IMR-90 (cell line): ENCODE results near the gene PBX3. TPM values are rescaled to one million over a fixed set of nuclear protein-coding genes. Genes with fewer than 3 reads are reported as not detected.

Experiments
- ATAC-seq: fragments of 200-7000 bp; cut with Tn5 transposase; 2 replicates; pipeline ENCODE4 v1.9.1; 2020; ENCODE audit warnings: low read depth, mild to moderate bottlenecking, moderate library complexity
- BruUV-seq: library from RNA; stranded (reverse); fragments of 400-500 nt; replicated peaks from 2 replicates; lab custom pipeline; 2021; lab: Mats Ljungman, UMichigan
- CTCF ChIA-PET: fragments of 300-600 bp; formaldehyde crosslinking; extraction: SDS; loops from one replicate; lab custom pipeline; 2021; ENCODE audit warnings: antibody characterized with exemption; lab: Yijun Ruan, JAX
- POLR2A ChIA-PET: fragments of 300-600 bp; sonication (Branson Sonifier 250); formaldehyde crosslinking; loops from one replicate; lab custom pipeline; 2022; ENCODE audit warnings: antibody characterized with exemption; ENCODE audit not compliant: unreplicated experiment; lab: Charles Lee
- DNase-seq: peaks from one replicate; pipeline ENCODE4 v3.0.0; 2013
- H2AFZ ChIP-seq: replicated peaks from 2 replicates; pipeline ENCODE3; 2013; ENCODE audit warnings: low read length, mild to moderate bottlenecking; ENCODE audit not compliant: poor library complexity
- H2AK5ac ChIP-seq: 2 replicates; pipeline ENCODE4 v1.6.1; 2013; ENCODE audit warnings: low read depth, low read length, inconsistent platforms
- H2AK9ac ChIP-seq: replicated peaks from 2 replicates; pipeline ENCODE3; 2013; ENCODE audit warnings: mild to moderate bottlenecking, low read depth, low read length, moderate library complexity; ENCODE audit not compliant: poor library complexity
- H2BK120ac ChIP-seq: 2 replicates; pipeline ENCODE4 v1.6.1; 2013; ENCODE audit warnings: low read depth, low read length, inconsistent platforms
- H2BK15ac ChIP-seq: 3 replicates; pipeline ENCODE4 v1.6.1; 2013; ENCODE audit warnings: low read depth, low read length, inconsistent platforms
- H2BK20ac ChIP-seq: 2 replicates; pipeline ENCODE4 v1.6.1; 2013; ENCODE audit warnings: low read depth, mild to moderate bottlenecking, inconsistent platforms, low read length, moderate library complexity
- H2BK5ac ChIP-seq: 2 replicates; pipeline ENCODE4 v1.6.1; 2013; ENCODE audit warnings: mild to moderate bottlenecking, low read depth, low read length, inconsistent platforms; ENCODE audit not compliant: poor library complexity, severe bottlenecking
- H3K14ac ChIP-seq: replicated peaks from 2 replicates; pipeline ENCODE4 v1.6.1; 2013; ENCODE audit warnings: low read depth, low read length, inconsistent platforms
- H3K18ac ChIP-seq: 2 replicates; pipeline ENCODE4 v1.6.1; 2013; ENCODE audit warnings: low read depth, low read length, control low read depth
- H3K23ac ChIP-seq: 2 replicates; pipeline ENCODE4 v1.6.1; 2013; ENCODE audit warnings: low read depth, low read length, inconsistent platforms
- H3K27ac ChIP-seq: 2 replicates; pipeline ENCODE4 v1.5.1; 2013; ENCODE audit warnings: mild to moderate bottlenecking, control low read depth, low read length; ENCODE audit not compliant: insufficient read depth
- H3K27me3 ChIP-seq: 2 replicates; pipeline ENCODE4 v1.6.1; 2013; ENCODE audit warnings: low read length; ENCODE audit not compliant: control insufficient read depth, insufficient read depth
- H3K36me3 ChIP-seq: 2 replicates; pipeline ENCODE4 v1.6.1; 2013; ENCODE audit warnings: low read length, mixed read lengths; ENCODE audit not compliant: control insufficient read depth, insufficient read depth
- H3K4ac ChIP-seq: 2 replicates; pipeline ENCODE4 v1.6.1; 2013; ENCODE audit warnings: low read depth, low read length, inconsistent platforms
- H3K4me1 ChIP-seq: 2 replicates; pipeline ENCODE4 v1.6.1; 2013; ENCODE audit warnings: low read length, mixed read lengths; ENCODE audit not compliant: control insufficient read depth, insufficient read depth
- H3K4me2 ChIP-seq: 2 replicates; pipeline ENCODE4 v1.6.1; 2013; ENCODE audit warnings: low read depth, mild to moderate bottlenecking, control low read depth, low read length, moderate library complexity
- H3K4me3 ChIP-seq: 2 replicates; pipeline ENCODE4 v1.5.1; 2013; ENCODE audit warnings: low read depth, mild to moderate bottlenecking, control low read depth, low read length, moderate library complexity; ENCODE audit not compliant: insufficient read depth
- H3K56ac ChIP-seq: 2 replicates; pipeline ENCODE4 v1.6.1; 2013; ENCODE audit warnings: low read length, inconsistent platforms; ENCODE audit not compliant: insufficient read depth; ENCODE audit errors: extremely low read depth
- H3K79me1 ChIP-seq, 2 experiments: 2 replicates each; pipeline ENCODE4 v1.6.1; 2013; ENCODE audit warnings: low read length in 2 of 2, inconsistent platforms in 1 of 2, low read depth in 1 of 2
- H3K9ac ChIP-seq: 2 replicates; pipeline ENCODE4 v1.6.1; 2013; ENCODE audit warnings: low read depth, low read length, control low read depth
- H3K9me1 ChIP-seq: 2 replicates; pipeline ENCODE4 v1.6.1; 2013; ENCODE audit warnings: low read length, inconsistent platforms; ENCODE audit not compliant: insufficient read depth
- H3K9me3 ChIP-seq: 2 replicates; pipeline ENCODE4 v1.6.1; 2013; ENCODE audit warnings: low read length; ENCODE audit not compliant: control insufficient read depth, insufficient read depth
- H4K20me1 ChIP-seq: 2 replicates; pipeline ENCODE4 v1.6.1; 2013; ENCODE audit warnings: low read length, inconsistent platforms; ENCODE audit not compliant: insufficient read depth
- H4K5ac ChIP-seq: 2 replicates; pipeline ENCODE4 v1.6.1; 2013; ENCODE audit warnings: mild to moderate bottlenecking, low read depth, low read length, control low read depth
- H4K8ac ChIP-seq, 2 experiments: 2 replicates each; pipeline ENCODE4 v1.6.1; 2013; ENCODE audit warnings: low read depth in 2 of 2, low read length in 2 of 2, control low read depth in 1 of 2, inconsistent platforms in 1 of 2
- H4K91ac ChIP-seq: 2 replicates; pipeline ENCODE4 v1.6.1; 2013; ENCODE audit warnings: low read depth, low read length, inconsistent platforms; ENCODE audit not compliant: insufficient read depth
- BHLHE40 ChIP-seq: fragments of 150-350 bp; IDR thresholded peaks from 2 replicates; pipeline ENCODE4 v1.6.1; 2016; ENCODE audit warnings: mild to moderate bottlenecking, low read depth, low read length
- CEBPB ChIP-seq: IDR thresholded peaks from 2 replicates; pipeline ENCODE4 v1.6.1; 2012; ENCODE audit warnings: low read depth, low read length, improper control_type of control experiment
- CHD1 ChIP-seq: IDR thresholded peaks from 2 replicates; pipeline ENCODE4 v1.6.1; 2012; ENCODE audit warnings: low read depth, low read length, improper control_type of control experiment
- CTCF ChIP-seq: conservative IDR thresholded peaks from 2 replicates; pipeline ENCODE4 v1.5.1; 2012; ENCODE audit warnings: mild to moderate bottlenecking, low read depth, low read length, improper control_type of control experiment
- ELK1 ChIP-seq: fragments of 150-350 bp; IDR thresholded peaks from 2 replicates; pipeline ENCODE4 v1.6.1; 2016; ENCODE audit warnings: low read depth, mild to moderate bottlenecking, low read length, moderate library complexity, borderline replicate concordance
- FOS ChIP-seq: fragments of 150-350 bp; IDR thresholded peaks from 2 replicates; pipeline ENCODE4 v1.6.1; 2016; ENCODE audit warnings: low read depth, low read length
- MAFK ChIP-seq: IDR thresholded peaks from 2 replicates; pipeline ENCODE4 v1.6.1; 2012; ENCODE audit warnings: low read depth, low read length, improper control_type of control experiment
- MAZ ChIP-seq: IDR thresholded peaks from 2 replicates; pipeline ENCODE4 v1.6.1; 2012; ENCODE audit warnings: low read depth, mild to moderate bottlenecking, low read length, improper control_type of control experiment, moderate library complexity, borderline replicate concordance
- MXI1 ChIP-seq: IDR thresholded peaks from 2 replicates; pipeline ENCODE4 v1.6.1; 2012; ENCODE audit warnings: low read depth, mild to moderate bottlenecking, low read length, moderate library complexity, borderline replicate concordance
- NFE2L2 ChIP-seq: fragments of 150-350 bp; IDR thresholded peaks from 2 replicates; pipeline ENCODE4 v1.6.1; 2016; ENCODE audit warnings: low read depth, mild to moderate bottlenecking, low read length
- POLR2A ChIP-seq: IDR thresholded peaks from 2 replicates; pipeline ENCODE4 v1.6.1; 2012; ENCODE audit warnings: mild to moderate bottlenecking, low read depth, low read length
- RAD21 ChIP-seq: IDR thresholded peaks from 2 replicates; pipeline ENCODE4 v1.6.1; 2012; ENCODE audit warnings: low read length, improper control_type of control experiment
- RCOR1 ChIP-seq: IDR thresholded peaks from 2 replicates; pipeline ENCODE4 v1.6.1; 2012; ENCODE audit warnings: mild to moderate bottlenecking, low read length, improper control_type of control experiment; ENCODE audit not compliant: insufficient replicate concordance
- RFX5 ChIP-seq: IDR thresholded peaks from 2 replicates; pipeline ENCODE4 v1.8.0; 2012; ENCODE audit warnings: low read depth, mild to moderate bottlenecking, low read length, moderate library complexity
- SMC3 ChIP-seq: fragments of 150-350 bp; IDR thresholded peaks from 2 replicates; pipeline ENCODE4 v1.6.1; 2016; ENCODE audit warnings: low read depth, mild to moderate bottlenecking, antibody characterized with exemption, low read length, moderate library complexity
- USF2 ChIP-seq: fragments of 150-350 bp; IDR thresholded peaks from 2 replicates; pipeline ENCODE4 v1.6.1; 2017; ENCODE audit warnings: mild to moderate bottlenecking, antibody characterized with exemption, low read length, low read depth
- dilution Hi-C: fragments of 300-500 bp; cut with HindIII; formaldehyde crosslinking; loops from one replicate; pipeline ENCODE4 v1.14.3; 2018; ENCODE audit warnings: low sequenced_read_pairs; ENCODE audit not compliant: unreplicated experiment
- in situ Hi-C: fragments of 300-500 bp; cut with MboI; formaldehyde crosslinking; loops from 3 replicates; pipeline ENCODE4 v1.14.3; 2019; ENCODE audit warnings: low sequenced_read_pairs, inconsistent platforms, mixed read lengths
- intact Hi-C: fragments of 100-400 bp; cut with micrococcal nuclease; formaldehyde crosslinking; loops from 2 replicates; pipeline ENCODE4 v1.10.0; 2022
- polyA plus RNA-seq, 3 experiments: library from polyadenylated mRNA; depleted of rRNA; stranded (reverse); fragments of >200 nt; gene quantifications; 2 replicates each; pipeline ENCODE4 v1.2.3, GENCODE V29; 2012; ENCODE audit warnings: low replicate concordance in 1 of 3
- total RNA-seq: library from RNA; depleted of rRNA; stranded (reverse); fragments of >200 nt; gene quantifications from 2 replicates; pipeline ENCODE4 v1.2.3, GENCODE V29; 2012

Gene PBX3
- total and polyA plus RNA-seq, 2 of the 4 experiments (the other 2 are of a cell fraction): 12.0 to 15.6 TPM

DNA sequence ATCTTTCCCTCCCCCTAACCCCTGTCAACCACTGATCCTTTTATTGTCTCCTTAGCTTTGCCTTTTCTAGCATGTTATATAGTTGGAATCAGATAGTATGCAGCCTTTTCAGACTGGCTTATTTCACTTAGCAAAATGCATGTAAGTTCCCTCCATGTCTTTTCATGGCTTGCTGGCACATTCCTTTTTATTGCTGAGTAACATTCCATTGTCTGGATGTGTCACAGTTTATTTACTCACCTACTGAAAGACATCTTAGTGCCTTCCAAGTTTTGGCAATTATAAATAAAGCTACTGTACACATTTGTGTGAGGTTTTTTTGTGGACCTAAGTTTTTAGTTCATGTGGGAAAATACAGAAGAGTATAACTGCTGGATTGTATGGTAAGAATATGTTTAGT, 230.1 kb downstream of the PBX3 start:
- H3K4me2 ChIP-seq: no peak overlapping the region
- ChIA-PET CTCF (no interaction called here), POLR2A (no interaction called here)
- no peaks in the 10 kb centered on the region; the same call in 1 of the 2 replicates for H4K20me1 ChIP-seq
- H3K9ac ChIP-seq: no peak overlapping the region
- intact Hi-C loops (no loop called here), dilution Hi-C loops (no loop called here), in situ Hi-C loops (no loop called here)
- no peaks in the 10 kb centered on the region for H3K36me3 ChIP-seq
- no peak overlapping the region for H3K4me3 ChIP-seq
- H3K79me1 ChIP-seq: no peaks in the 10 kb centered on the region
- peaks cover 6% of the 10 kb centered on the region for H3K27me3 ChIP-seq
- DNase-seq (peak; percentile 4), ATAC-seq (no peak)
- no peak overlapping the region for H2BK120ac ChIP-seq
- no peak overlapping the region for H3K56ac ChIP-seq
- no peaks in the 10 kb centered on the region for H3K9me1 ChIP-seq
- no peak overlapping the region for H2BK5ac ChIP-seq
- no peak overlapping the region for H3K14ac ChIP-seq
- no peak overlapping the region for H2BK20ac ChIP-seq
- no peak overlapping the region for H2AFZ ChIP-seq
- BruUV-seq: no TSS peak
- no peak overlapping the region for H2BK15ac ChIP-seq
- no peak overlapping the region for H4K5ac ChIP-seq
- peaks cover 2% of the 10 kb centered on the region; the same call in 1 of the 2 replicates for H3K9me3 ChIP-seq
- H3K18ac ChIP-seq: no peak overlapping the region
- H3K23ac ChIP-seq: no peak overlapping the region
- no peaks in the 10 kb centered on the region for H3K4me1 ChIP-seq
- no peak overlapping the region for H2AK5ac ChIP-seq
- H4K91ac ChIP-seq: no peak overlapping the region
- TF ChIP-seq CHD1: no peak
- TF ChIP-seq MAZ: no peak
- no peak for TF ChIP-seq SMC3
- TF ChIP-seq MAFK: no peak
- TF ChIP-seq RFX5: no peak
- TF ChIP-seq POLR2A: no peak
- no peak for TF ChIP-seq BHLHE40
- TF ChIP-seq USF2: no peak
- no peak for TF ChIP-seq NFE2L2
- TF ChIP-seq RAD21: no peak
- TF ChIP-seq ELK1: no peak
- no peak for TF ChIP-seq CEBPB
- TF ChIP-seq MXI1: no peak
- no peak for TF ChIP-seq FOS
- TF ChIP-seq CTCF: no peak
- no peak for TF ChIP-seq RCOR1
- H2AK9ac ChIP-seq: no peak overlapping the region
- H4K8ac ChIP-seq: no peak overlapping the region
- no peak overlapping the region for H3K4ac ChIP-seq
- no peak overlapping the region for H3K27ac ChIP-seq
